H1 (cell line): ENCODE measurements around the gene ADH4. TPM values are rescaled to one million over a fixed set of nuclear protein-coding genes. Genes with fewer than 3 reads are reported as not detected.
A peak's percentile ranks its signal among the peaks of the same experiment; 100 is the strongest.

ENCODE experiments used
- ASH2L ChIP-seq: fragments of 200-600, 300-600 bp; sonication (generic); IDR thresholded peaks from one replicate; pipeline ENCODE4 v1.7.1; 2017; ENCODE audit warnings: low read length
- CBX8 ChIP-seq: fragments of 300-800, 300-1000 bp; sonication (generic); IDR thresholded peaks from 2 replicates; pipeline ENCODE4 v1.7.1; 2016; ENCODE audit warnings: low read depth, low read length, borderline replicate concordance
- CHD2 ChIP-seq: IDR thresholded peaks from 2 replicates; pipeline ENCODE4 v1.6.1; 2012; ENCODE audit warnings: low read length, improper control_type of control experiment
- CREB1 ChIP-seq: IDR thresholded peaks from 2 replicates; pipeline ENCODE4 v1.6.1; 2012; ENCODE audit warnings: inconsistent platforms
- HDAC6 ChIP-seq: IDR thresholded peaks from one replicate; pipeline ENCODE4 v1.7.1; 2012; ENCODE audit warnings: low read depth, mild to moderate bottlenecking, inconsistent platforms, low read length, moderate library complexity
- PHF8 ChIP-seq: fragments of 200-600 bp; sonication (generic); conservative IDR thresholded peaks from 2 replicates; pipeline ENCODE4 v1.7.1; 2012; ENCODE audit warnings: low read depth, mild to moderate bottlenecking, inconsistent platforms, low read length, moderate library complexity
- POLR2AphosphoS5 ChIP-seq: IDR thresholded peaks from 2 replicates; pipeline ENCODE4 v1.6.1; 2011; ENCODE audit warnings: low read depth, low read length
- SP2 ChIP-seq: IDR thresholded peaks from 2 replicates; pipeline ENCODE4 v1.6.1; 2012; ENCODE audit warnings: mild to moderate bottlenecking, low read length, inconsistent platforms
- TAF1 ChIP-seq: IDR thresholded peaks from 2 replicates; pipeline ENCODE4 v1.6.1; 2011; ENCODE audit warnings: mild to moderate bottlenecking, low read depth, low read length
- YY1 ChIP-seq: IDR thresholded peaks from 2 replicates; pipeline ENCODE4 v1.6.1; 2011; ENCODE audit warnings: low read depth, mild to moderate bottlenecking, low read length
- polyA plus RNA-seq, 7 experiments: library from polyadenylated mRNA; depleted of rRNA in 3 of 7; stranded (reverse) in 5 of 7; unstranded in 2 of 7; fragments of >200 nt in 5 of 7; fragments of 200-250 nt in 2 of 7; gene quantifications; 1 replicate in 5 of 7; 2 replicates in 1 of 7; 4 replicates in 1 of 7; pipeline versions ENCODE4 v1.2.1 to v1.2.3, GENCODE V29; 2011 to 2013; ENCODE audit warnings: missing spikeins in 2 of 7, mixed read lengths in 2 of 7
- total RNA-seq: library from RNA; stranded (reverse); fragmentation: NEBNext Ultra II Directional; extraction: Animal tissue kit (Norgen Biotek cat#: 25700); gene quantifications from 2 replicates; pipeline ENCODE4 v1.2.1, GENCODE V29; 2021
- TF ChIP-seq, protein P1 (sequence below), 3 experiments: IDR thresholded peaks; 1 replicate in 2 of 3; 2 replicates in 1 of 3; pipeline versions ENCODE4 v1.5.1 to v1.6.1; 2011; ENCODE audit warnings: low read length in 3 of 3, mild to moderate bottlenecking in 3 of 3, inconsistent platforms in 2 of 3, low read depth in 1 of 3, moderate library complexity in 1 of 3; ENCODE audit not compliant: insufficient read depth in 1 of 3; ENCODE audit errors: control extremely low read depth in 1 of 3

Gene ADH4
- total and polyA plus RNA-seq, 2 of the 8 experiments (the other 6 are each of a cell fraction or from before 2014, with no cell fraction given) = not detected

- TF ChIP-seq HDAC6 = no peak
- no peak for TF ChIP-seq SP2
- TF ChIP-seq POLR2AphosphoS5 = peak; percentile 91
- peak; percentile 88 for TF ChIP-seq TAF1
- peak; percentile 88 for TF ChIP-seq ASH2L
- peak; percentile 86 for TF ChIP-seq PHF8
- TF ChIP-seq, protein P1, sequence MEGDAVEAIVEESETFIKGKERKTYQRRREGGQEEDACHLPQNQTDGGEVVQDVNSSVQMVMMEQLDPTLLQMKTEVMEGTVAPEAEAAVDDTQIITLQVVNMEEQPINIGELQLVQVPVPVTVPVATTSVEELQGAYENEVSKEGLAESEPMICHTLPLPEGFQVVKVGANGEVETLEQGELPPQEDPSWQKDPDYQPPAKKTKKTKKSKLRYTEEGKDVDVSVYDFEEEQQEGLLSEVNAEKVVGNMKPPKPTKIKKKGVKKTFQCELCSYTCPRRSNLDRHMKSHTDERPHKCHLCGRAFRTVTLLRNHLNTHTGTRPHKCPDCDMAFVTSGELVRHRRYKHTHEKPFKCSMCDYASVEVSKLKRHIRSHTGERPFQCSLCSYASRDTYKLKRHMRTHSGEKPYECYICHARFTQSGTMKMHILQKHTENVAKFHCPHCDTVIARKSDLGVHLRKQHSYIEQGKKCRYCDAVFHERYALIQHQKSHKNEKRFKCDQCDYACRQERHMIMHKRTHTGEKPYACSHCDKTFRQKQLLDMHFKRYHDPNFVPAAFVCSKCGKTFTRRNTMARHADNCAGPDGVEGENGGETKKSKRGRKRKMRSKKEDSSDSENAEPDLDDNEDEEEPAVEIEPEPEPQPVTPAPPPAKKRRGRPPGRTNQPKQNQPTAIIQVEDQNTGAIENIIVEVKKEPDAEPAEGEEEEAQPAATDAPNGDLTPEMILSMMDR (IDR thresholded peaks at IDR 0.05; ENCODE audit: control extremely low read depth in 1 of 3, insufficient read depth in 1 of 3, low read depth in 1 of 3, low read length in 3 of 3) = no peak
- peak; percentile 78 for TF ChIP-seq YY1
- peak; percentile 41; the same call in 1 of the 2 replicates for TF ChIP-seq CREB1
- TF ChIP-seq CBX8 = no peak
- TF ChIP-seq CHD2 = no peak
Measured at GRCh38 chr4:99088481-99089365, 55.4 kb downstream of the ADH4 start, which contains the start of gene ADH5 (continued).
